GM19397 (cell line): Measurements from ENCODE around the gene HSFX4.
A peak's percentile ranks its signal among the peaks of the same experiment; 100 is the strongest.
"Not testable (repeated sequence)": the region's sequence is repeated elsewhere in the genome, so short reads cannot be mapped to it uniquely, and the experiment has no call there.

Experiments
- ATAC-seq: cut with Tn5 transposase; IDR thresholded peaks from one replicate; pipeline ENCODE4 v1.9.1; 2021; ENCODE audit warnings: mild to moderate bottlenecking, moderate library complexity; ENCODE audit not compliant: unreplicated experiment

HSFX4 gene

GRCh38 chrX:149929400-149929799 is at the start of gene HSFX4:
TSS of gene HSFX4 (plus strand) at chrX:149929573. CDS start at chrX:149929645, 72 bp downstream.
- ATAC-seq: not testable (repeated sequence)

GRCh38 chrX:149881081-149881711 is 48.2 kb upstream of the HSFX4 start, which contains the start of gene MAGEA8:
TSS of gene MAGEA8 (plus strand) at chrX:149881183. CDS start at chrX:149884273, 3,090 bp downstream.
- ATAC-seq: no peak

GRCh38 chrX:149890828-149891227 is 38.5 kb upstream of the HSFX4 start:
- ATAC-seq: not testable (repeated sequence)

GRCh38 chrX:149898554-149898953 is 30.8 kb upstream of the HSFX4 start:
- ATAC-seq: no peak

- peak; percentile 75 for ATAC-seq
These were observed 25.3 kb upstream of the HSFX4 start for GRCh38 chrX:149903889-149904748.

GRCh38 chrX:149908308-149908707 is 21.1 kb upstream of the HSFX4 start:
- no peak for ATAC-seq

- ATAC-seq: no peak
These were observed 20.6 kb upstream of the HSFX4 start for GRCh38 chrX:149908727-149909126.

GRCh38 chrX:149909324-149910177 is 19.8 kb upstream of the HSFX4 start:
- ATAC-seq: no peak

GRCh38 chrX:149910178-149910695 is 19.1 kb upstream of the HSFX4 start:
- no peak for ATAC-seq

- peak; percentile 89 for ATAC-seq
These were observed 12.5 kb upstream of the HSFX4 start for GRCh38 chrX:149916745-149917392.

- ATAC-seq: not testable (repeated sequence)
These were observed 5.5 kb upstream of the HSFX4 start for GRCh38 chrX:149923836-149924235.

- not testable (repeated sequence) for ATAC-seq
These were observed 4.9 kb upstream of the HSFX4 start for GRCh38 chrX:149924434-149924833.

- not testable (repeated sequence) for ATAC-seq
These were observed 2.0 kb upstream of the HSFX4 start for GRCh38 chrX:149927245-149927963.

- ATAC-seq: not testable (repeated sequence)
These were observed 1.5 kb upstream of the HSFX4 start for GRCh38 chrX:149927964-149928258.

- ATAC-seq: not testable (repeated sequence)
These were observed 738 bp upstream of the HSFX4 start for GRCh38 chrX:149928635-149929034.

GRCh38 chrX:149931355-149931754 is 2.0 kb downstream of the HSFX4 start:
- not testable (repeated sequence) for ATAC-seq

GRCh38 chrX:149932150-149932549 is 2.8 kb downstream of the HSFX4 start:
- ATAC-seq: not testable (repeated sequence)

- ATAC-seq: not testable (repeated sequence)
These were observed 3.6 kb downstream of the HSFX4 start for GRCh38 chrX:149932970-149933369.

- not testable (repeated sequence) for ATAC-seq
These were observed 4.2 kb downstream of the HSFX4 start for GRCh38 chrX:149933547-149933946.

- not testable (repeated sequence) for ATAC-seq
These were observed 8.0 kb downstream of the HSFX4 start for GRCh38 chrX:149937328-149937727.
